ENCODE results near the gene DRD4. TPM values are rescaled to one million over a fixed set of nuclear protein-coding genes. Genes with fewer than 3 reads are reported as not detected.

The DRD4 gene
- total and polyA plus RNA-seq, 9 of the 15 experiments (the other 6 are each of a cell fraction or from before 2014, with no cell fraction given) = 0.04 to 0.95 (median 0.21) TPM; not detected in 5

DNA sequence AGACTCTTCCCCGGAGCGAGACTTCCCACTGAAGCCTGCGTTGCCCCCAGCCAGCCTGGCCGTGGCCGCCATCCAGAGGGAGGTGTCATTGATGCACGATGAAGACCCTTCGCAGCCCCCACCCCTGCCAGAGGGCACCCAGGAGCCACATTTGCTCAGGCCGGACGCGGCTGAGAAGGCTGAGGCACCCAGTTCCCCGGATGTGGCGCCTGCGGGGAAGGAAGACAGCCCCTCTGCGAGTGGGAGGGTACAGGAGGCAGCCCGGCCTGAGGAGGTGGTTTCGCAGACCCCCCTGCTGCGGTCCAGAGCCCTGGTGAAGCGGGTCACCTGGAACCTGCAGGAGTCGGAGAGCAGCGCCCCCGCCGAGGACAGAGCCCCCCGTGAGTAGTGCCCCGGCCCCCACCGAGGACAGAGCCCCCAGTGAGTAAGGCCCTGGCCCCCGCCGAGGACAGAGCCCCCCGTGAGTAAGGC, 27.7 kb upstream of the DRD4 start:
- WGBS (ENCODE audit: insufficient coverage, low coverage, missing lambda C conversion rate) = 93% methylated on average over 18 of the region's 28 CpGs
- ATAC-seq = no peak
- no peak for FAIRE-seq
- in situ Hi-C loops (cut with MboI) (no loop called here), intact Hi-C loops (cut with micrococcal nuclease) (no loop called here)
- no peak overlapping the region for H3K4me2 ChIP-seq (ENCODE audit: insufficient read depth, low read length)
- H3K9me1 ChIP-seq (ENCODE audit: control insufficient read depth, insufficient read depth, low read length) = no peaks in the 10 kb centered on the region
- H3K9me3 ChIP-seq (replicated peaks; ENCODE audit: control insufficient read depth, insufficient read depth, low read depth, low read length) = no peaks in the 10 kb centered on the region
- DNase-seq (ENCODE audit: extremely low read depth in 1 of 4, low spot score in 3 of 4) = no peak
- H3K36me3 ChIP-seq (ENCODE audit: control insufficient read depth, insufficient read depth, low read length) = peaks cover 98% of the 10 kb centered on the region
- POLR2A ChIA-PET = interaction anchor here (0.9 kb wide), 1 partner anchor 28 kb away, joined by 3 read pairs; no protein-coding TSS in a partner anchor
- no peak overlapping the region for H3K27ac ChIP-seq (ENCODE audit: extremely low read depth, low read depth, low read length)
- H2AFZ ChIP-seq (ENCODE audit: low read depth, low read length) = no peak overlapping the region
- H3K27me3 ChIP-seq (ENCODE audit: control insufficient read depth in 2 of 2, insufficient read depth in 2 of 2, low read length in 2 of 2) = no peaks in the 10 kb centered on the region
- H3K79me2 ChIP-seq (ENCODE audit: control insufficient read depth, insufficient read depth, low read length) = peaks cover 6% of the 10 kb centered on the region; the same call in 1 of the 3 replicates
- H4K20me1 ChIP-seq (replicated peaks; ENCODE audit: control insufficient read depth, insufficient read depth, low read length) = peaks cover 17% of the 10 kb centered on the region
- TF ChIP-seq ZKSCAN3 (CRISPR knock-in tag; IDR thresholded peaks at IDR 0.05) (no peak), POLR2G (IDR thresholded peaks at IDR 0.05; ENCODE audit: low read depth, low read length) (0 out of 2 replicates have a peak, but pooled peaks have one; percentile 11)
- no TSS peak for BruUV-seq (replicated peaks)
- no peak overlapping the region for H3K9ac ChIP-seq (ENCODE audit: insufficient read depth in 1 of 2, low read depth in 2 of 2, low read length in 2 of 2)
- CTCF ChIA-PET (ENCODE audit: low intra/inter-chr PET ratio) = no interaction called here
- H3K4me3 ChIP-seq = no peak overlapping the region
- H3K4me1 ChIP-seq (replicated peaks in 1 of 2; ENCODE audit: control insufficient read depth in 2 of 2, insufficient read depth in 2 of 2, low read length in 2 of 2) = peaks cover 0 to 55% of the 10 kb centered on the region in 2 experiments; a peak in 4 of 5 replicates

DNA sequence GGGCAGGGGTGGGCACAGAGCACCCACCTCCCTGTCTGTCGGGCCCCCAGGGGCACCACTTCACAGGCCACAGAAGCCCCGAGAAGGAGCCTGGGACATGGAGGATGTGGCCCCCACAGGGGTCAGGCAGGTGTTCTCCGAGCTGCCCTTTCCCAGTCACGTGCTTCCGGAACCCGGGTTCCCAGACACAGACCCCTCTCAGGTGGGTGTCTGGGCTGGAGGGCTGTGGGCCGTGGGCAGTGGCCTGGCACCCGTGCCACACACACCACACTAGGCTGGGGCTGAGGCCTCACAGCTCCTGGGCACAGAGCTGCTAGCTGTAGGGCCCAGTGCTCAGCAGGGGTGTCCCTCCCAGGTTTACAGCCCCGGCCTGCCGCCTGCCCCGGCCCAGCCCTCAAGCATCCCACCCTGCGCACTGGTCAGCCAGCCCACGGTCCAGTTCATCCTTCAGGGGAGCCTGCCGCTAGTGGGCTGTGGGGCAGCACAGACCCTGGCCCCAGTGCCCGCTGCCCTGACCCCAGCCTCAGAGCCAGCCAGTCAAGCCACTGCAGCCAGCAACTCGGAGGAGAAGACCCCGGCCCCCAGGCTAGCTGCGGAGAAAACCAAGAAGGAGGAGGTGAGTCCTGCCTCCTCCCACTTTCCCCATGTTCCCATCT, 26.8 kb upstream of the DRD4 start:
- DNase-seq (ENCODE audit: extremely low read depth in 1 of 4, low spot score in 3 of 4) (no peak), FAIRE-seq (no peak), ATAC-seq (no peak)
- intact Hi-C loops (cut with micrococcal nuclease) (loop anchor here (10.0 kb wide), 1 partner anchor 55 kb away; no protein-coding TSS in a partner anchor), in situ Hi-C loops (cut with MboI) (no loop called here)
- BruUV-seq (replicated peaks) = no TSS peak
- Histone ChIP-seq H3K79me2 (ENCODE audit: control insufficient read depth, insufficient read depth, low read length) (peaks cover 7% of the 10 kb centered on the region; the same call in 1 of the 3 replicates), H3K27ac (ENCODE audit: extremely low read depth, low read depth, low read length) (no peak overlapping the region), H4K20me1 (replicated peaks; ENCODE audit: control insufficient read depth, insufficient read depth, low read length) (peaks cover 17% of the 10 kb centered on the region), H3K4me2 (ENCODE audit: insufficient read depth, low read length) (no peak overlapping the region), H3K27me3 (ENCODE audit: control insufficient read depth in 2 of 2, insufficient read depth in 2 of 2, low read length in 2 of 2) (no peaks in the 10 kb centered on the region), H3K36me3 (ENCODE audit: control insufficient read depth, insufficient read depth, low read length) (peaks cover 98% of the 10 kb centered on the region; the same call in 2 of the 3 replicates), H3K9me1 (ENCODE audit: control insufficient read depth, insufficient read depth, low read length) (no peaks in the 10 kb centered on the region), H3K9ac (ENCODE audit: insufficient read depth in 1 of 2, low read depth in 2 of 2, low read length in 2 of 2) (no peak overlapping the region; a peak in 1 of 4 replicates), H3K9me3 (replicated peaks; ENCODE audit: control insufficient read depth, insufficient read depth, low read depth, low read length) (no peaks in the 10 kb centered on the region), H3K4me1 (replicated peaks in 1 of 2; ENCODE audit: control insufficient read depth in 2 of 2, insufficient read depth in 2 of 2, low read length in 2 of 2) (peaks cover 3 to 63% of the 10 kb centered on the region in 2 experiments), H2AFZ (ENCODE audit: low read depth, low read length) (no peak overlapping the region), H3K4me3 (no peak overlapping the region)
- ChIA-PET CTCF (ENCODE audit: low intra/inter-chr PET ratio) (no interaction called here), POLR2A (interaction anchor here (0.7 kb wide), 1 partner anchor 293 kb away, joined by 3 read pairs; no protein-coding TSS in a partner anchor)
- WGBS (ENCODE audit: insufficient coverage, low coverage, missing lambda C conversion rate) = 94% methylated on average over 9 of the region's 18 CpGs
- TF ChIP-seq POLR2G (IDR thresholded peaks at IDR 0.05; ENCODE audit: low read depth, low read length) = peak; percentile 59
- TF ChIP-seq TGIF2 (CRISPR knock-in tag; IDR thresholded peaks at IDR 0.05) = no peak
